Raji (cell line): ENCODE data around the gene CUL2.

Experiments
- POLR2A ChIP-seq: IDR thresholded peaks from 2 replicates; pipeline ENCODE4 v1.6.1; 2011; ENCODE audit warnings: low read depth, low read length, control low read depth; ENCODE audit not compliant: insufficient read depth

Gene CUL2

DNA sequence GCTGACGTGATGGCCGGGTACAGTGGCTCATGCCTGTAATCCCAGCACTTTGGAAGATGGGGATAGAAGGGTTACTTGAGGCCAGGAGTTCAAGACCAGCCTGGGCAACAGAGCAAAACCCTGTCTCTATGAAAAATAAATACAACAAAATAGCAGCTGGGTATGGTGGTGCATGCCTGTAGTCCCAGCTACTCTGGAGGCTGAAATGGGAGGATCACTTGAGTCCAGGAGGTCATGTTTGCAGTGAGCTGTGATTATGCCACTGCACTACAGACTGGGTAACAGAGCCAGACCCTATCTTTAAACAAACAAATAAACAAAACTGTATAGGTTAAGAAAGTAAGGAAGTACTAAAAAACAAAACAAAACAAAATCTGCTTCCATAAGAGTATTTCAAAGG is 6.2 kb upstream of the CUL2 start:
- no peak for TF ChIP-seq POLR2A

DNA sequence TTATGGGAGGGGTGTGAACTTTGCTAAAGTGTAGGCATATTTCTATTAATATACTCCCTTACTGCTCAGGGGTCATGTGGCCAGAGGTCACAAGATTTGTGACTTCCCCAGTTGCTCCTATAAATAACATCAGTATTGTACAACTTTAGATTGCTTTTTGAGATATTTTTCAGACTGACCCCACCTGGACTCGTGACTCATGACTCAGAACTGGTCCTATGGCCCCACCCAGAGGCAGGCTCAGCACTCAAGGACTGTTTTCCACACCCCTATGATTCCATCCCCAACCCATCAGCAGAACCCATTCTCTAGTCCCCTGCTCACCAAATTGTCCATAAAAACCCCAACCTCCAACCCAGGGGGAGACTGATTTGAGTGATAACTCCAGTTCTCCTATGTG is 2.7 kb upstream of the CUL2 start:
- no peak for TF ChIP-seq POLR2A

- no peak for TF ChIP-seq POLR2A
Observed at GRCh38 chr10:35091994-35092790, 2.1 kb upstream of the CUL2 start.

- TF ChIP-seq POLR2A = no peak
Observed at GRCh38 chr10:35089611-35090161, 455 bp downstream of the CUL2 start.

DNA sequence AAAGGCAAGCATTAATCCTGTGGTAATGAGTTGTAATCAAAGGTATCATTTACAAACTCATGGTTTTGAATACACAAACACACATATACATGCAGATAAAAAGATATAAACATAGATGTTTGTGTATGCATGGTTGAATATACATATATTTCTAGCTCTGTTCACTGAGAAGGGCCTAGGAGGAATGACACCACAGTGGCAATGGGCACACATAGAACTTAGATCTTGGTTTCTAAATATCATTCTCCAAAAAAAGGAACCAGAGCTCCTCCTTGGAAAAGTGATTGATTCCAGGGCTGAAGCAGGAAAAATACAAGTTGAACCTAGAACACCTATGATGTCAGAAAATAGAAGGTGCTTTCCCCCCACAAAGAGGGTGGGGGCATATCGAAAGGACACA is 6.9 kb downstream of the CUL2 start:
- TF ChIP-seq POLR2A = no peak

- TF ChIP-seq POLR2A = no peak
Observed at GRCh38 chr10:35079763-35080162, 10.4 kb downstream of the CUL2 start.

DNA sequence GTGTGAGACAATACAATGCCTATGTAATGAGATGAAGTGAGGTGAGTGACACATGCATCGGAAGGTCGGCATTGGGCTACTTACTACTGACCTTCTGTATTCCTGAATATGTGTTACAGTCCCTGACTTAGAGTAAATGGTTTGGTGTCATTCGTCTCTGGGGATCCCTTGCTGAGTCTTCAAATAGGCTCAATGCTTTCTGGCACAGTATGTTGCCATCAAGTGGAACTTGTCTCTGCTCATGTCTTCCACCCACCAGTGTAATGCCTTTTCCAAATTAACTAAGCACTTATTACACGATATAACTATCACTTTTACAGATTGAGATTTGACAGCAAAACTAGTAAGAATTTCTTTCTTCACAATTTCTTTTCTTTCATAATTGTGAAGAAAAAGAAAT is 10.9 kb downstream of the CUL2 start:
- no peak for TF ChIP-seq POLR2A

DNA sequence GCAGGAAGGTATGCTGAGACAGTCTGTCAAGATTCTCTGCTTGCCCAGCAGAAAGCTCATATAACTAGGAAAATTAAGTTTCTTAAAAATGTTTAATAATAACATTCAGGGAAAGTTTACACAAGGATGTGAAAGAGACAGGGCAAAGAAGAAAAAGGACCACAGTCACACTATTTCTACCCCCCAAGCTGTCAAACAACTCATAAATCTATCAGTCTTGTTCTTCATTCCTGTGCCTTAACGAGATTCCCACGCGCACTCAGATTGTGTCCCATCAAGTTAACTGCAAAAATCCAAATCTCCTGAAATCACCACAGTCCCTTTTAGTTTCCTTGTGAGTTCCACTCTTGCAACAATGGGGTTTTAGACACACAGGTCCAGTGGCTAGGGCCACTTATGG is 14.9 kb downstream of the CUL2 start:
- no peak for TF ChIP-seq POLR2A

DNA sequence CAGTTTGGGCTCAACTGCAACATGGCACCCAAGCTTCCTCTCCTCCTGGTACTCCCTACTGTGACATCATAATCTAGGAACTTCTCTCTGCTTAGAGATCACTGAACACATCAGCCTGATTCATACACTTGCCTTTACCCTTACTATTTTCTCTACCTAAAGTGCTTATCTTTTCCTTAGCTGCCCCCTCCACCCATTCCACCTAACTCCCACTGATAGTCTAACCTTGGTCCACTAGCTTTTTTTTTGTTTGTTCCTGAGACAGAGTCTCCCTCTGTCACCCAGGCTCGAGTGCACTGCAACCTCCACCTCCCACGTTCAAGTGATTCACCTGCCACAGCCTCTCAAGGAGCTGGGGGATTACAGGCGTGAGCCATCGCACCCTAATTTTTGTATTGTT is 15.9 kb downstream of the CUL2 start:
- no peak for TF ChIP-seq POLR2A

GRCh38 chr10:35070521-35070920 is 19.6 kb downstream of the CUL2 start:
- TF ChIP-seq POLR2A = no peak

- no peak for TF ChIP-seq POLR2A
Observed at GRCh38 chr10:35063837-35064454, 26.2 kb downstream of the CUL2 start.

DNA sequence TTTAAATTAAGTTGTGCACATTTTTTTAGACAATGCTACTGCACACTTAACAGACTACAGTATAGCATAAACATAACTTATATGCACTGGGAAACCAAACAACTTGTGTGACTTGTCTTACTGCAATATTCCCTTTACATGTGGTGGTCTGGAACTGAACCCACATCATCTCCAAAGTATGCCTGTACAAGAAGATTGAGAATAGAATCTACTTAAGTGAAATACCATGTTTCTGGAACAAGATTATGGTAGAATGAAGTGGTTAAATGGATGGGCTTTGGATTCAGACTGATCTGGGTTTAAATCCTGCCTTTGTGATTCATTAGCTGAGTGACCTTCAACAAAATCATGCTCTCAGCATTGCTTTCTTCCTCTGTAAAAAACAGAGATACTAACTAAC is 30.7 kb downstream of the CUL2 start:
- TF ChIP-seq POLR2A = no peak

GRCh38 chr10:35058686-35059085 is 31.5 kb downstream of the CUL2 start:
- TF ChIP-seq POLR2A = no peak

- no peak for TF ChIP-seq POLR2A
Observed at GRCh38 chr10:35058134-35058533, 32.0 kb downstream of the CUL2 start.

GRCh38 chr10:35056686-35057085 is 33.5 kb downstream of the CUL2 start:
- no peak for TF ChIP-seq POLR2A

- TF ChIP-seq POLR2A = no peak
Observed at GRCh38 chr10:35056133-35056532, 34.0 kb downstream of the CUL2 start.
